ENCODE data around the gene FUT3.
A peak's percentile ranks its signal among the peaks of the same experiment; 100 is the strongest.

The FUT3 gene

DNA sequence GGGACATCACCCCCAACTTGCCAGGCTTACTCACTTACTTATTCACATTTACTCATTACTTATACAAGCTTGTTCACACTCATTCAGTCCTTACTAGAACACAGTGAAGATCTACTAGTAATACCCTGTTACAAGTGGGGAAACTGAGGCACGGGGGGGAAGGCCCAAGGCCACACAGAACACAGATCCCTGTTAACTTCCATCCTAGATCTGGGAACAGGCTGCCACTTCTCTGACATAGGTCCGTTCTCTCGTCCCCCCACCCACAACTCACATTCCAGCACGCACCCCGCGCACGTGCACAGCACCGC is 47.9 kb downstream of the FUT3 start:
- peak overlapping the region; percentile 58 for H2AK5ac ChIP-seq (ENCODE audit: low read length)
- H2BK5ac ChIP-seq (ENCODE audit: low read length): no peak overlapping the region
- no peak overlapping the region for H3K4me3 ChIP-seq (ENCODE audit: low read length)
- no peak for DNase-seq
- no CpG with 5 or more reads among the region's 8 CpGs for WGBS (ENCODE audit: extremely low coverage, insufficient coverage, low lambda C conversion rate)
- H4K8ac ChIP-seq (ENCODE audit: low read depth, low read length): no peak overlapping the region
- H3K56ac ChIP-seq (ENCODE audit: low read length): peak overlapping the region; percentile 89
- no peak overlapping the region for H4K5ac ChIP-seq (ENCODE audit: low read length)
- H3K27me3 ChIP-seq (ENCODE audit: insufficient read depth, low read length, poor library complexity): no peaks in the 10 kb centered on the region
- H3K4me1 ChIP-seq (ENCODE audit: control insufficient read depth, low read depth, low read length): peaks cover 2% of the 10 kb centered on the region
- no peak overlapping the region for H3K4ac ChIP-seq (ENCODE audit: low read depth, low read length)
- H3K27ac ChIP-seq (ENCODE audit: low read depth, low read length): no peak overlapping the region
- no peak overlapping the region for H2BK120ac ChIP-seq (ENCODE audit: low read depth, low read length)
- H3K79me2 ChIP-seq (ENCODE audit: control insufficient read depth, insufficient read depth, low read length): no peaks in the 10 kb centered on the region
- H3K18ac ChIP-seq (ENCODE audit: low read length): no peak overlapping the region
- no peak overlapping the region for H3K23ac ChIP-seq (ENCODE audit: low read length)
- no peaks in the 10 kb centered on the region for H3K36me3 ChIP-seq (ENCODE audit: control insufficient read depth, insufficient read depth, low read length)
- H2BK15ac ChIP-seq (replicated peaks; ENCODE audit: low read depth): no peak overlapping the region
- H3K9ac ChIP-seq (ENCODE audit: low read length): peak overlapping the region; percentile 69
- H3K79me1 ChIP-seq (ENCODE audit: low read length): no peaks in the 10 kb centered on the region
- peak overlapping the region; percentile 80 for H3K4me2 ChIP-seq (ENCODE audit: low read length)

DNA sequence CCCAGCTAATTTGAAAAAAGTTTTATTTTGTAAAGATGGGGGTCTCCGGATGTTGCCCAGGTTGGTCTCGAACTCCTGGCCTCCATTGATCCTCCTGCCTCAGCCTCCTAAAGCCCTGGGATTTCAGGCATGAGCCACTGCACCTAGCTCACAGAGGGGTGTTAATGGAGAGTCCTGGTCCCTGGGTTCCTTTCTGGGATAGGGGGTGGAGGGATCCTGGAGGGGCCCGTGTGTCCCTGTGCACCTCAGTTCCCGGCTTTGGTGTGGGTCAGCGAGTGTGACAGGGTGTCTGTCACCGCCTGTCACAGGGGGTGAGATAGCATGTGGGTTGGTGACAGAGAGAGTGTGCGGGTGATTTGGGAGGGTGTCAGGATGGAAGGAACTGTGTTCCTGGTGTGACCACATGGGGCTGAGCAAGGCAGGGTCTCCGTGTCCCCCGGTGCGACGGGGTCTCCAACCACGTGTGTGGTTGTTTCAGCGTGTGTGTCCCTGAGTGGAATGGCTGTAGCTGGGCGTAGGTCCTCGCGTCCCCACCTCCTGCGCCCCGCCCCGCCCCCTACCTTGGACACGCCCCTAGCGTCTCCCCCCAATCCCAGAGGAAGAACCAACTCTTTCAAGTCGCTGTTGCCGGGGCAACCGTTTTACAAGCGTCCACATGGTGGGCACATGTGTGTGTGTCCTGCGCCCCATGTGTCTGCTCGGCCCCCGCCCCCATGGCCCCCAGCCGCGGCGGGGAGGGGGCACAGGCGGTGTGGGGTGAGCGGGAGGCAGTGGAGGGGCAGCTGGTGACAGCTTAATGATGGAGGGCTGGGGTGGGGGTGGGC is 49.2 kb downstream of the FUT3 start:
- no peak overlapping the region for H3K4ac ChIP-seq (ENCODE audit: low read depth, low read length)
- H2AK5ac ChIP-seq (ENCODE audit: low read length): no peak overlapping the region
- no peak overlapping the region for H3K56ac ChIP-seq (ENCODE audit: low read length)
- no peaks in the 10 kb centered on the region for H3K79me2 ChIP-seq (ENCODE audit: control insufficient read depth, insufficient read depth, low read length)
- no peak overlapping the region for H2BK120ac ChIP-seq (ENCODE audit: low read depth, low read length)
- H3K27me3 ChIP-seq (ENCODE audit: insufficient read depth, low read length, poor library complexity): no peaks in the 10 kb centered on the region
- no peak overlapping the region for H3K18ac ChIP-seq (ENCODE audit: low read length)
- no peak overlapping the region for H3K27ac ChIP-seq (ENCODE audit: low read depth, low read length)
- no peak overlapping the region for H3K9ac ChIP-seq (ENCODE audit: low read length)
- H3K4me1 ChIP-seq (ENCODE audit: control insufficient read depth, low read depth, low read length): peaks cover 2% of the 10 kb centered on the region
- no peak overlapping the region for H2BK15ac ChIP-seq (replicated peaks; ENCODE audit: low read depth)
- no peak overlapping the region for H2BK5ac ChIP-seq (ENCODE audit: low read length)
- H4K5ac ChIP-seq (ENCODE audit: low read length): no peak overlapping the region
- H3K23ac ChIP-seq (ENCODE audit: low read length): no peak overlapping the region
- no peak overlapping the region for H3K4me3 ChIP-seq (ENCODE audit: low read length)
- H4K8ac ChIP-seq (ENCODE audit: low read depth, low read length): no peak overlapping the region
- H3K79me1 ChIP-seq (ENCODE audit: low read length): no peaks in the 10 kb centered on the region
- no peaks in the 10 kb centered on the region for H3K36me3 ChIP-seq (ENCODE audit: control insufficient read depth, insufficient read depth, low read length)
- WGBS (ENCODE audit: extremely low coverage, insufficient coverage, low lambda C conversion rate): no CpG with 5 or more reads among the region's 33 CpGs
- DNase-seq: peak; percentile 88
- no peak overlapping the region for H3K4me2 ChIP-seq (ENCODE audit: low read length)

DNA sequence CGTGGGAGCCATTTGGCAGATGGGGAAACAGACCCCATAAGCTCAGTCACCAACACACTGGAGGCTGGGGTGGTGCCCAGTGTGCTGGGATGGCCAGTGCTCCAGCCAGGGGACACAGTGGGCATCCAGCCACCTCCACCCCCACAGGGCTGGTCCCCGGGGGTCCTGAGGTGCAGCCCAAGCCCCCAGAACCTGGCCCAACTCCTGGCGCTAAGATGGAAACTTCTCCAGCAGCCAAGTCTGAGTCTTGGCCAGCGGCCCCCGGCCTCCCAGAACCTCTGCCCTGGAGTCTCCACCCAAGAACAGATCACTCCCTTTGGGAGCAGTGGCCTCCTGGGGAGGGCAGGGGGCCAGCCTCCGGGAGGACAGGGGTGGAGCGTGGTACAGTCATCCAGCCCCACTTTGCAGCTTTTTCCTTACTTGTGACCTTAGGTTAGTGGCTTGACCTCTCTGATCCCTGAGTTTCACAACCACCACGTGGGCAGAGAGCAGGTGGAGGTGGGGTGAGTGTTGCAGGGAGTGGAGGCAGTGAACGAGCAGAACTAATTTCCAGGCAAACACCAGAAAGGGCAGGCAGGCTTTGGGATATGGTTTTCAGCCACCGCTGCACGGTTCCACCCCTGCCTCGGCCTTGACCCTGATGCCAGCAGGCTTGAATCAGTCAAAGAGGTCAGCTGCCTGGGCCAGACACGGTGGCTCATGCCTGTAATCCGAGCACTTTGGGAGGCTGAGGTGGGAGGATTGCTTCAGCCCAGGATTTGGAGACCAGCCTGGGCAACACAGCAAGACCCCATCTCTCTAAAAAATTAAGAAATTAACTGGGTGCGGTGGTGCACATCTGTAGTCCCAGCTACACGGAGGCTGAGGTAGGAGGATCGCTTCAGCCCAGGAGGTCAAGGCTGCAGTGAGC is 50.6 kb downstream of the FUT3 start:
- no peak overlapping the region for H3K4me2 ChIP-seq (ENCODE audit: low read length)
- no peak overlapping the region for H2AK5ac ChIP-seq (ENCODE audit: low read length)
- H3K4me3 ChIP-seq (ENCODE audit: low read length): no peak overlapping the region
- no peak overlapping the region for H3K4ac ChIP-seq (ENCODE audit: low read depth, low read length)
- no peak for DNase-seq
- no peaks in the 10 kb centered on the region for H3K36me3 ChIP-seq (ENCODE audit: control insufficient read depth, insufficient read depth, low read length)
- peaks cover 2% of the 10 kb centered on the region for H3K4me1 ChIP-seq (ENCODE audit: control insufficient read depth, low read depth, low read length)
- no peaks in the 10 kb centered on the region for H3K79me1 ChIP-seq (ENCODE audit: low read length)
- no peaks in the 10 kb centered on the region for H3K79me2 ChIP-seq (ENCODE audit: control insufficient read depth, insufficient read depth, low read length)
- H3K27me3 ChIP-seq (ENCODE audit: insufficient read depth, low read length, poor library complexity): no peaks in the 10 kb centered on the region
- no peak overlapping the region for H3K9ac ChIP-seq (ENCODE audit: low read length)
- H4K5ac ChIP-seq (ENCODE audit: low read length): no peak overlapping the region
- H3K23ac ChIP-seq (ENCODE audit: low read length): no peak overlapping the region
- no peak overlapping the region for H3K27ac ChIP-seq (ENCODE audit: low read depth, low read length)
- WGBS (ENCODE audit: extremely low coverage, insufficient coverage, low lambda C conversion rate): no CpG with 5 or more reads among the region's 17 CpGs
- no peak overlapping the region for H4K8ac ChIP-seq (ENCODE audit: low read depth, low read length)
- no peak overlapping the region for H3K18ac ChIP-seq (ENCODE audit: low read length)
- H2BK120ac ChIP-seq (ENCODE audit: low read depth, low read length): no peak overlapping the region
- H3K56ac ChIP-seq (ENCODE audit: low read length): no peak overlapping the region
- H2BK5ac ChIP-seq (ENCODE audit: low read length): no peak overlapping the region
- H2BK15ac ChIP-seq (replicated peaks; ENCODE audit: low read depth): no peak overlapping the region

DNA sequence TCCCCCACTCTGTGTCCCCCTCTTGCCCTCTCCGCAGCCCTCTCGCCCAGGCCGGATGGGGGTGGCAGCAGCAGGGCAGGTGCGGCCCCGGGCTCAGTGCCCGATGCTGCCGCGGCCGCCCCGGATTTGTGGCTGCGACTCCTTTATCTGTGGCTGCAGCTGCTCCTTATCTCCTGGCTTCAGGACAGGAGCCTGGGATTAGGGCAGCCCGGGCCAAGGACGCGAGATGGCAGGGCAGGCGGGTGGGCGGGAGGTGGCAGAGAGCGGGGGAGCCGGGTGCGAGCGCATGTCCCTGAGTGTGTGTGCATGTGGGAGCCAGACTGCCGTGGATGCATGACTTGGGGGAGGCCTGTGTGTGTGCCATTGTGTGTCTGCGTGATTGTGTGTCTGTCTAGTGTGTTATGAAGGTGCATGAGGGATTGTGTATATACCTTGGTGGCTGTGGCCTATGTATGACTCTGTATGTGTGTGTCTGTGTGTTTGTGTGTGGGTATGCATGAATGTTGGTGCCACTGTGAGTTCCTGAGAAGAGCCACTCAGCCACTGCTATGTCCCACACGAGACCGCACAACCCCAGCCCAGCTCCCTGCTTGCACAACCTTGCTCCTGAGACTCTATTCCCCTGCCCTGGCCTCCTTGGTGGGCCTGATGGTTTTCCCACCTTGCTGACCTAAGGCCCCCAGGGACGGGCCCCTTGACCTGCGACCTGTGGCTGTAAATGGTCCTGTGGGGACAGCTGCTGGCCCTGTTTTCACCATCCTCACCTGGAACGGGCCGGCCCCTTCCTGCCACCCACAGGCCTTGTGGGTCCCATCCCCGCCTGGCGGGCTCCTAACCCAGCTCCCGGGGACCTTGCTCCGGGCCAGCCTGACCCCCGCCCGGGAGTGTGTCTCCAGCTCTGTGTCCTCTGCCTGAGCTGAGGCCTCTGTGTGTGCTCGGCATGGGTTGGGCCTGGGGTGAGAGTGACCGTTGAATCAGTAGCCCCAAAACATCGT is 51.7 kb downstream of the FUT3 start:
- H2BK120ac ChIP-seq (ENCODE audit: low read depth, low read length): no peak overlapping the region
- no peak for DNase-seq
- no CpG with 5 or more reads among the region's 37 CpGs for WGBS (ENCODE audit: extremely low coverage, insufficient coverage, low lambda C conversion rate)
- H3K27ac ChIP-seq (ENCODE audit: low read depth, low read length): no peak overlapping the region
- no peak overlapping the region for H2BK15ac ChIP-seq (replicated peaks; ENCODE audit: low read depth)
- H3K4me2 ChIP-seq (ENCODE audit: low read length): no peak overlapping the region
- peaks cover 2% of the 10 kb centered on the region for H3K4me1 ChIP-seq (ENCODE audit: control insufficient read depth, low read depth, low read length)
- no peak overlapping the region for H3K23ac ChIP-seq (ENCODE audit: low read length)
- H3K4ac ChIP-seq (ENCODE audit: low read depth, low read length): no peak overlapping the region
- no peak overlapping the region for H3K9ac ChIP-seq (ENCODE audit: low read length)
- no peak overlapping the region for H2AK5ac ChIP-seq (ENCODE audit: low read length)
- no peak overlapping the region for H3K18ac ChIP-seq (ENCODE audit: low read length)
- no peak overlapping the region for H4K8ac ChIP-seq (ENCODE audit: low read depth, low read length)
- no peak overlapping the region for H2BK5ac ChIP-seq (ENCODE audit: low read length)
- H4K5ac ChIP-seq (ENCODE audit: low read length): no peak overlapping the region
- H3K79me1 ChIP-seq (ENCODE audit: low read length): no peaks in the 10 kb centered on the region
- H3K36me3 ChIP-seq (ENCODE audit: control insufficient read depth, insufficient read depth, low read length): no peaks in the 10 kb centered on the region
- no peak overlapping the region for H3K4me3 ChIP-seq (ENCODE audit: low read length)
- H3K56ac ChIP-seq (ENCODE audit: low read length): no peak overlapping the region
- H3K27me3 ChIP-seq (ENCODE audit: insufficient read depth, low read length, poor library complexity): no peaks in the 10 kb centered on the region
- H3K79me2 ChIP-seq (ENCODE audit: control insufficient read depth, insufficient read depth, low read length): no peaks in the 10 kb centered on the region

DNA sequence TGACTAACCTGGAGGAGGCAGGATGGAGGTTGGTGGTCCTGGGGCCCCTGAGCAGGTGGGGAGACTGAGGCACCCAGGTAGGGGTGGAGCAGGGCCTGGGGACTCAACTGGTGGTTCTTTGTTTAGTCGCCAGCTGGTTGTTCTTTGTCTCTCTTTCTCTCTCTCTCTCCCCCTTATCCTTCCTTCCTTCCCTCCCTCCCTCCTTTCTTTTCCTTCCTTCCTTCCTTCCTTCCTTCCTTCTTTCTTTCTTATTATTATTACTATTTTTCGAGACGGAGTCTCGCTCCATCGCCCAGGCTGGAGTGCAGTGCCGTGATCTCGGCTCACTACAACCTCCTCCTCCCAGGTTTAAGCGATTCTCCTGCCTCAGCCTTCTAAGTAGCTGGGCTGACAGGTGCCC is 53.0 kb downstream of the FUT3 start:
- DNase-seq: no peak
- H3K4me3 ChIP-seq (ENCODE audit: low read length): no peak overlapping the region
- no peak overlapping the region for H3K18ac ChIP-seq (ENCODE audit: low read length)
- H2BK5ac ChIP-seq (ENCODE audit: low read length): no peak overlapping the region
- no peaks in the 10 kb centered on the region for H3K36me3 ChIP-seq (ENCODE audit: control insufficient read depth, insufficient read depth, low read length)
- no peak overlapping the region for H4K5ac ChIP-seq (ENCODE audit: low read length)
- no peaks in the 10 kb centered on the region for H3K4me1 ChIP-seq (ENCODE audit: control insufficient read depth, low read depth, low read length)
- H2BK120ac ChIP-seq (ENCODE audit: low read depth, low read length): no peak overlapping the region
- no peak overlapping the region for H3K27ac ChIP-seq (ENCODE audit: low read depth, low read length)
- H2AK5ac ChIP-seq (ENCODE audit: low read length): no peak overlapping the region
- no peak overlapping the region for H3K9ac ChIP-seq (ENCODE audit: low read length)
- no peak overlapping the region for H3K56ac ChIP-seq (ENCODE audit: low read length)
- WGBS (ENCODE audit: extremely low coverage, insufficient coverage, low lambda C conversion rate): no CpG with 5 or more reads among the region's 8 CpGs
- no peaks in the 10 kb centered on the region for H3K27me3 ChIP-seq (ENCODE audit: insufficient read depth, low read length, poor library complexity)
- H3K79me2 ChIP-seq (ENCODE audit: control insufficient read depth, insufficient read depth, low read length): no peaks in the 10 kb centered on the region
- no peak overlapping the region for H3K4me2 ChIP-seq (ENCODE audit: low read length)
- no peaks in the 10 kb centered on the region for H3K79me1 ChIP-seq (ENCODE audit: low read length)
- H4K8ac ChIP-seq (ENCODE audit: low read depth, low read length): no peak overlapping the region
- H2BK15ac ChIP-seq (replicated peaks; ENCODE audit: low read depth): no peak overlapping the region
- H3K4ac ChIP-seq (ENCODE audit: low read depth, low read length): no peak overlapping the region
- H3K23ac ChIP-seq (ENCODE audit: low read length): no peak overlapping the region

All from mesendoderm (in vitro differentiated cells).